Measurements from ENCODE around the gene SPECC1L.
"Not testable (repeated sequence)": the region's sequence is repeated elsewhere in the genome, so short reads cannot be mapped to it uniquely, and the experiment has no call there.

Gene SPECC1L

DNA sequence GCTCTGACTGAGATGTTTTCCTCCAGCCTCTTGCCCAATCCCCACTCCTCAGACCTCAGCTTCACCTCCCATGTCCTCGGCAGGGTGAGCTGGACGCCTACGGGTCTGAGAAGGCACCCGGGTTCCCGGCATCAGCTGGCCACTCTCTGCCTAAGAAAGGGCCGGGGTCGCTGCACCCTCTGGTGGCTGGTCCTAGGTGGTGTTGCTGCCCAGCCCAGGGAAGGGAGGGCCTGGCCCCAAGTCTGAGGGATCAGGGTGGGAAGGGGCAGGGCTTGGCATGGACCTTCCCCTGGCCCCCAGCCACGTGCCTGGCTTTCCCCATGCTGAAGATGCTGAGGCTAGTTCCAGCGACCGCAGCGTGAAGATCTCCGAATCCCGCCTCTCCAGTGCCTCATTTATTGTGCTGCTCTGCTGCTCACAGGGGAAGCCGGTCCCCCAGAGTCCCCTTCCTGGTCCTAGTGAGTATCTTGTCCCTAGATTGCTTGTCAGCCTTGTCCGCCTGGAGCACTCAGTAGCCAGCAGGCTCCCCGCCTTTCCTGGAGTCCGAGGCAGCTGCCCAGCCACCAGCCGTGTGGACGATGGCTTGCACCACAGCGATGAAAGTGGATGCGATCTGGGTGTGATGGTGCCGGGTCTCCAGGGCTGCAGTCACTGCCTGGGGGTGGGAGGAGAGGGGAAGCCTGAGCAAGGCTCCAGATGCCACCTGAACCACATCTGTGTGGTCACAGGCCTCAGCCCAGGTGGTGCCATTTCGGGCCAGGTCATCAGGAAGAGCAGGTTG lies 22.9 kb upstream of the SPECC1L start:
- DNase-seq: peak; percentile 19 to 55

- not testable (repeated sequence) for DNase-seq
Measured at GRCh38 chr22:24248611-24249010, 22.0 kb upstream of the SPECC1L start.

GRCh38 chr22:24249413-24249812 lies 21.2 kb upstream of the SPECC1L start:
- DNase-seq: not testable (repeated sequence)

- DNase-seq: not testable (repeated sequence)
Measured at GRCh38 chr22:24251286-24251685, 19.3 kb upstream of the SPECC1L start.

GRCh38 chr22:24253126-24253525 lies 17.5 kb upstream of the SPECC1L start:
- DNase-seq: not testable (repeated sequence)

- DNase-seq: not testable (repeated sequence)
Measured at GRCh38 chr22:24256136-24256535, 14.5 kb upstream of the SPECC1L start.

DNA sequence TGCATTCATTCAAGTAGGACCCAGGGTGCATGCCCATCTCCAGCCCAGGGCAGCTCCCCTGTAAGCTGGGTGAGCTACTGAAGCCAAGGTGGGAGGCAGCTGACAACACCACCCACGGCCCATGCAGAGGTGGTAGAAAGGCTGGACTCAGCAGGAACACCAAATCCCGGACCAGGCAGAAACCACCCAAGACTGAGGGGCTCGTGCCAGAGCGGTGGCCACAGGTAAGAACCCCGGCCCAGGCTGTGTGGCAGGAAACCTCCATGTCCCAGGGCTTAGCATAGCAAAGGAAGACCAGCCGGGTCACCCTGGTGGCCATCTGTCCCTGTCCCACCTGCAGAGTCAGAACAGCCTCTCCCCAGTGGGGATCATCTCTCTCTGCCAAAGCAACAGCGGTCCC lies 13.9 kb upstream of the SPECC1L start:
- not testable (repeated sequence) for DNase-seq

DNA sequence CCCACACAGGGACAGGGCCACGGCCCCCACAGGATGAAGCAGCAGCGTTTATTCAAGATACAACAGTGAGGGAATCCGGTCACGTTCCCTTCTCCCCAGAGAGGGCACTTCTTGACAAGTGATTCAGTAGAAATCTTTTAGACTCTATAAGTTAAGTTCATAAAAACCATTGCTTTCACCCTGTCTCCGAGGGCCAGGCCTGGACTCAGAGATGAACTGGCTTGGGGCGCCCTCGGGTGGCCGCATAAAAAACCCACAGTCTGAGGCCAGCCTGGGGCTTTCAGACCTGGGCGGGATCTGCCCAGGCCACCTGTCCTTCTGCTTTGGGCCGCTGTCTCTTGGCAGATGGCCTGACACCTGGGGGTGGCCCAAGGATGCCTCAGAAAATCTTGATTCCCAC lies 11.2 kb upstream of the SPECC1L start:
- peak; percentile 41 to 42 for DNase-seq

- DNase-seq: not testable (repeated sequence)
Measured at GRCh38 chr22:24262185-24262749, 8.4 kb upstream of the SPECC1L start.

- not testable (repeated sequence) for DNase-seq
Measured at GRCh38 chr22:24263479-24263878, 7.2 kb upstream of the SPECC1L start.

- not testable (repeated sequence) for DNase-seq
Measured at GRCh38 chr22:24264329-24264896, 6.2 kb upstream of the SPECC1L start.

GRCh38 chr22:24265734-24266133 lies 4.9 kb upstream of the SPECC1L start:
- DNase-seq: no peak

- DNase-seq: not testable (repeated sequence)
Measured at GRCh38 chr22:24266495-24266894, 4.1 kb upstream of the SPECC1L start.

GRCh38 chr22:24271386-24271854 lies 789 bp downstream of the SPECC1L start:
- no peak for DNase-seq

- not testable (repeated sequence) for DNase-seq
Measured at GRCh38 chr22:24273031-24273430, 2.4 kb downstream of the SPECC1L start.

DNA sequence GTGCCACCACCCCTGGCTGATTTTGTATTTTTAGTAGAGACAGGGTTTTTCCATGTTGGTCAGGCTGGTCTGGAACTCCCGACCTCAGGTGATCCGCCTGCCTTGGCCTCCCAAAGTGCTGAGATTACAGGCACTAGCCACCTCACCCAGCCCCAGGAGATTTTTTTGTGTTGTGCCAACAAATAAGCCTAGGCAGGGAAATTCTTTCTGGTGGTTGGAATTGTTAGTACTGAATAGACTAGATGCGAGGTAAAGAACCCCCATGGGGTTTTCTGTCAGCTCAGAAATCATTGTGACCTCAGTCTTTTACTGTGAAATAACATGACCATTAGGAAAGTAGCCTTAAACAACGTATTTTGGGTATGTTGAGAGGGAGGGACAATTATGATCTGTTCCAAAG lies 3.3 kb downstream of the SPECC1L start:
- DNase-seq: not testable (repeated sequence)

GRCh38 chr22:24274696-24275405 lies 4.2 kb downstream of the SPECC1L start:
- not testable (repeated sequence) for DNase-seq

- DNase-seq: not testable (repeated sequence)
Measured at GRCh38 chr22:24280363-24280762, 9.7 kb downstream of the SPECC1L start.

GRCh38 chr22:24282401-24282800 lies 11.8 kb downstream of the SPECC1L start:
- no peak for DNase-seq

DNA sequence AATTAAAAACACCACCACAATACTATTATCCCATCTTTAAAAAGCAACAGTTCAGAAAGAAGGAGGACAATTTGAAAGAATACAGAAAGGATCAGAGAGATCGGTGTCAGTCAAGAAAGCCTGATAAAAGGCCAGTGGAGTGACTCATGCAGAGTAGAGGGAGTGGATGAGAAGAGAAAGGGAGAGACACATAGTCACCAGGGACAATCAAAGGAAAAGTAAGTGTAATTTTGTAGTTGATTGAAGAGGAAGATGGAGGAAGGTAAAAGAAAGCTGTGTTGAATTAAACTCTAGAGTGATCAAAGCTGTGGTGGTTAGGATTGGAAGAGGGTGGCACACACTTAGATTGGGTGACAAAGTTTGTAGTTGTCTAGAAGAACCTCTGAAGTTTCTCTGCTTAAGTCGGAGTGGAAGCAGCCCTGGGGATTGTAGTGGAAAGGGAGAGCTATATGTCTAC lies 14.1 kb downstream of the SPECC1L start:
- DNase-seq: no peak

- DNase-seq: no peak
Measured at GRCh38 chr22:24285245-24285644, 14.6 kb downstream of the SPECC1L start.

DNA sequence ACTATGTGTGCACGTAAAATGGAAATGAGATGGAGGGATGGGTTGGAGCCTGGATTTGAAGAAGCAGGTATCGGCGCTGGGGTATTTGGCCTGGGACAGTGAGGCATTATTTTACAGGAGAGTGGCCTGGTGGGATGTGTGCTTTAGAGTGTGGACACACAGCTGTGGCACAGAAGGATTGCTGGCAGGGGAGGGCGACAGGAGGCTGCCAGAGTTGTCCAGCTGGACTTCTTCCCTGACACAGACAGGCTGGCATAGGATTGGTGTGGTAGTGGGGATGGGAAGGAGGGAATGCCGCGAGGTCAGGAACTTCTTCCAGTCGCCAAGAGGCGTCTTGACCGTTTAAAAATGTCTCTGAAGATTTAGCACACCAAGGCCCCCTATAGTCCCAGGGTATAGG lies 16.6 kb downstream of the SPECC1L start:
- not testable (repeated sequence) for DNase-seq

GRCh38 chr22:24287801-24288200 lies 17.2 kb downstream of the SPECC1L start:
- not testable (repeated sequence) for DNase-seq

All from Kasumi-1 (cell line).